GM18870 (cell line): ENCODE results near the gene CYBRD1.
"Not testable (repeated sequence)": the region's sequence is repeated elsewhere in the genome, so short reads cannot be mapped to it uniquely, and the experiment has no call there.

Experiments used
- ATAC-seq: cut with Tn5 transposase; IDR thresholded peaks from one replicate; pipeline ENCODE4 v1.9.1; 2021; ENCODE audit warnings: moderate library complexity; ENCODE audit not compliant: unreplicated experiment

Gene CYBRD1

GRCh38 chr2:171522052-171522787 lies at the start of gene CYBRD1:
Gene CYBRD1 (plus strand): TSS chr2:171522474. CDS start chr2:171522546, 72 bp downstream.
- no peak for ATAC-seq

GRCh38 chr2:171475979-171476378 lies 46.3 kb upstream of the CYBRD1 start:
- no peak for ATAC-seq

- no peak for ATAC-seq
Observed at GRCh38 chr2:171478345-171478744, 43.9 kb upstream of the CYBRD1 start.

- no peak for ATAC-seq
Observed at GRCh38 chr2:171479154-171479814, 43.0 kb upstream of the CYBRD1 start.

- no peak for ATAC-seq
Observed at GRCh38 chr2:171480908-171481307, 41.4 kb upstream of the CYBRD1 start.

- no peak for ATAC-seq
Observed at GRCh38 chr2:171482308-171482707, 40.0 kb upstream of the CYBRD1 start.

GRCh38 chr2:171482877-171483276 lies 39.4 kb upstream of the CYBRD1 start:
- no peak for ATAC-seq

GRCh38 chr2:171483793-171484192 lies 38.5 kb upstream of the CYBRD1 start:
- no peak for ATAC-seq

GRCh38 chr2:171485116-171485515 lies 37.2 kb upstream of the CYBRD1 start:
- ATAC-seq: no peak

GRCh38 chr2:171487201-171487600 lies 35.1 kb upstream of the CYBRD1 start:
- no peak for ATAC-seq

- no peak for ATAC-seq
Observed at GRCh38 chr2:171487803-171488259, 34.4 kb upstream of the CYBRD1 start.

GRCh38 chr2:171490577-171490976 lies 31.7 kb upstream of the CYBRD1 start:
- no peak for ATAC-seq

- ATAC-seq: no peak
Observed at GRCh38 chr2:171491292-171491691, 31.0 kb upstream of the CYBRD1 start.

- no peak for ATAC-seq
Observed at GRCh38 chr2:171492664-171493063, 29.6 kb upstream of the CYBRD1 start.

- not testable (repeated sequence) for ATAC-seq
Observed at GRCh38 chr2:171497664-171498063, 24.6 kb upstream of the CYBRD1 start.

GRCh38 chr2:171505374-171505773 lies 16.9 kb upstream of the CYBRD1 start:
- ATAC-seq: no peak

GRCh38 chr2:171509945-171510731 lies 12.1 kb upstream of the CYBRD1 start:
- ATAC-seq: peak; percentile 79

GRCh38 chr2:171512014-171512413 lies 10.3 kb upstream of the CYBRD1 start:
- no peak for ATAC-seq

- ATAC-seq: no peak
Observed at GRCh38 chr2:171512683-171513195, 9.5 kb upstream of the CYBRD1 start.

- no peak for ATAC-seq
Observed at GRCh38 chr2:171513719-171514160, 8.5 kb upstream of the CYBRD1 start.

GRCh38 chr2:171514908-171515582 lies 7.2 kb upstream of the CYBRD1 start:
- no peak for ATAC-seq
